Measurements from ENCODE around the gene SPRN.

Gene SPRN

DNA sequence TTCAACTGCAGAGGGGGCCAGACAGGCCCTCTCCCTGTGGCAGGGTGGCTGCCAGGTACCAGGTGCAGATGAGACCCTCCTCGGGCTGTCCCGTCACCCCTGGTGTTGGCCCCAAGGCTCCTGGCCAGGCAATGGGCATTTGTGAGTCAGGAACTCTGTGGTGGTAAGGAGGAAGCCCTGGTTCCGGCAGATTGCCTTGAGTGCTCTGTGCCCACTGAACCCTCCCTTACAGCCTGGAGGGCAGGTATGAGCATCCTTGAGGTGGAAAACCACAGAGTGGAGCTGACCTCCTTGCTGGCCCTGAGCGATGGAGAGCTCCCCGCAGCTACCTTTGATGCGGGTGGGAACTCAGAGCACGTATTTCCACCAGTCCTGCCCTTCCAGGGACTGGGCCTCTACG lies 43.4 kb downstream of the SPRN start:
- ChIA-PET CTCF (interaction anchor here (1.3 to 2.1 kb wide), 3 partner anchors 10 to 24 kb away, joined by 3 to 16 read pairs (median 4); no protein-coding TSS in a partner anchor), POLR2A (interaction anchor here (1.1 kb wide), 1 partner anchor 9 kb away, joined by 9 read pairs; no protein-coding TSS in a partner anchor)
- H3K36me3 ChIP-seq (ENCODE audit: control insufficient read depth in 4 of 4, insufficient read depth in 4 of 4, low read length in 3 of 4) = peaks cover 0 to 8% (median 0%) of the 10 kb centered on the region in 4 experiments
- WGBS (ENCODE audit: insufficient coverage) = 4% methylated on average over 7 of the region's 8 CpGs
- peaks cover 0 to 42% (median 31%) of the 10 kb centered on the region in 4 experiments for H3K4me1 ChIP-seq (ENCODE audit: control extremely low read depth in 1 of 4, control insufficient read depth in 4 of 4, insufficient read depth in 4 of 4, low read length in 3 of 4)
- DNase-seq = peak; percentile 78 to 96 (median 92)
- peak overlapping the region in 3 of 7 experiments; percentile 14 to 46 (median 33) for H3K4me3 ChIP-seq (ENCODE audit: control insufficient read depth in 1 of 7, extremely low read depth in 1 of 7, insufficient read depth in 4 of 7, low read depth in 2 of 7, low read length in 6 of 7)
- no peaks in the 10 kb centered on the region for H3K9me3 ChIP-seq (ENCODE audit: control extremely low read depth in 1 of 5, control insufficient read depth in 4 of 5, insufficient read depth in 2 of 5, low read depth in 1 of 5, low read length in 4 of 5)
- H3K27me3 ChIP-seq (replicated peaks in 2 of 5; ENCODE audit: control insufficient read depth in 4 of 5, insufficient read depth in 5 of 5, low read length in 4 of 5) = peaks cover 0 to 3% (median 0%) of the 10 kb centered on the region in 5 experiments
- no peak overlapping the region for H3K27ac ChIP-seq (ENCODE audit: insufficient read depth in 1 of 2, low read depth in 1 of 2, low read length in 2 of 2, poor library complexity in 1 of 2, severe bottlenecking in 2 of 2)

DNA sequence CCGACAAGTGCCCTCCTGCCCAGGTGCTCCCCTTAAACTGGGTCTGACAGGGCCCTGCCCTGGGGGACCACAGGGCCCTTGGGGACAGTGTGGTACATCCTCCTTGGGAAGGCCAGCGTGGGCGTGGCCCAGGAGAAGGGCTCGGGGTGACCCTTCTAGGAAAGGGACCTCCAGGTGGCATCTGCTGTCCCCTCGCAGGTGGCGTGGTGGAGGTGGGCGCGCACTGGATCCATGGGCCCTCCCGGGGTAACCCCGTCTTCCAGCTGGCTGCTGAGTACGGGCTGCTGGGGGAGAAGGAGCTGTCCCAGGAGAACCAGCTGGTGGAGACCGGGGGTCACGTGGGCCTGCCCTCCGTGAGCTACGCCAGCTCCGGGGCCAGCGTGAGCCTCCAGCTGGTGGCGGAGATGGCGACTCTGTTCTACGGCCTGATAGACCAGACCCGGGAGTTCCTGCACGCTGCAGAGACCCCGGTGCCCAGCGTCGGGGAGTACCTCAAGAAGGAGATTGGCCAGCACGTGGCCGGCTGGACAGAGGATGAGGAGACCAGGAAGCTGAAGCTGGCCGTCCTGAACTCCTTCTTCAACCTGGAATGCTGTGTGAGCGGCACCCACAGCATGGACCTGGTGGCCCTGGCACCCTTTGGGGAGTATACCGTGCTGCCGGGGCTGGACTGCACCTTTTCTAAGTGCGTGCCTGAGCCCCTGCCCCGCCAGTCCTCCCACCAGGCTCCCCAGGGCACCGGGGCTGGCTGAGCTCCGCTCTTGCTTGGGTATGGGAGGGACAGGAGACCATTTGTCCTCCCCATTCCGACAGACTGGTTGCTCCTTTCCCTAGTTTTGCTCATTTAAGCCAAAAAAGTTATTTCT lies 44.4 kb downstream of the SPRN start:
- peak overlapping the region in 4 of 7 experiments; percentile 48 to 78 (median 73) for H3K4me3 ChIP-seq (ENCODE audit: control insufficient read depth in 1 of 7, extremely low read depth in 1 of 7, insufficient read depth in 4 of 7, low read depth in 2 of 7, low read length in 6 of 7)
- no peaks in the 10 kb centered on the region for H3K9me3 ChIP-seq (ENCODE audit: control extremely low read depth in 1 of 5, control insufficient read depth in 4 of 5, insufficient read depth in 2 of 5, low read depth in 1 of 5, low read length in 4 of 5)
- POLR2A ChIA-PET = no interaction called here
- DNase-seq = no peak
- H3K27me3 ChIP-seq (replicated peaks in 2 of 5; ENCODE audit: control insufficient read depth in 4 of 5, insufficient read depth in 5 of 5, low read length in 4 of 5) = peaks cover 0 to 3% (median 0%) of the 10 kb centered on the region in 5 experiments
- CTCF ChIA-PET = interaction anchor here (1.3 to 2.1 kb wide), 2 partner anchors 10 to 23 kb away, joined by 3 to 4 read pairs; no protein-coding TSS in a partner anchor
- WGBS (ENCODE audit: insufficient coverage) = 93% methylated on average over 31 of the region's 36 CpGs
- H3K36me3 ChIP-seq (ENCODE audit: control insufficient read depth in 4 of 4, insufficient read depth in 4 of 4, low read length in 3 of 4) = peaks cover 0 to 8% (median 0%) of the 10 kb centered on the region in 4 experiments
- H3K4me1 ChIP-seq (ENCODE audit: control extremely low read depth in 1 of 4, control insufficient read depth in 4 of 4, insufficient read depth in 4 of 4, low read length in 3 of 4) = peaks cover 0 to 42% (median 31%) of the 10 kb centered on the region in 4 experiments
- no peak overlapping the region for H3K27ac ChIP-seq (ENCODE audit: insufficient read depth in 1 of 2, low read depth in 1 of 2, low read length in 2 of 2, poor library complexity in 1 of 2, severe bottlenecking in 2 of 2)

DNA sequence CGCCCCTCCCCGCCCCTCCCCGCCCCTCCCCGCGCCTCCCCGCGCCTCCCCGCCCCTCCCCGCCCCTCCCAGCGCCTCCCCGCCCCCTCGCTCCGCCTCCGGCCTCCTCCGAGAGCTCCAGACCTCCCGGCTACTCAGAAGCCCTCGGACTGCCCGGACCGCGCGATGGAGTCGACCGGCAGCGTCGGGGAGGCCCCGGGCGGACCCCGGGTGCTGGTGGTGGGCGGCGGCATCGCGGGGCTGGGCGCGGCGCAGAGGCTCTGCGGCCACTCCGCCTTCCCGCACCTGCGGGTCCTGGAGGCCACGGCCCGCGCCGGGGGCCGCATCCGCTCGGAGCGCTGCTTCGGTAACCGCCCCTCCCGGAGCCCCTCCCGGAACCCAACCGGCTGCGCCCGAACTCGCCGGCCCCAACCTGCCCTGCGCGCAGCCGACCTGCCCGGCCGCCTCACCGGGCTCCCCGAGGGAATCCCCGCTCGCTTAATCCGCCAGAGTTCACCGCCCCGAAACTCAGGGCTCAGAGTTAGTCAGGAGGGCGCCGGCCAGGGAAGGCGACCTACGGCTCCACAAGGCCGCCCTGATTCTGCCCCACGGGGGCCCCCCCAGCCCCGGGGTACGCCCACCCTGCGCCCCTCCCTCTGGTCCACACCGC lies 45.1 kb downstream of the SPRN start, which contains the start of gene PAOX:
Gene PAOX, plus strand, starts transcription at position 111 of the 649 bp plus-strand sequence. Its CDS starts 55 bp downstream, at position 166.
- Histone ChIP-seq H3K9me3 (ENCODE audit: control extremely low read depth in 1 of 5, control insufficient read depth in 4 of 5, insufficient read depth in 2 of 5, low read depth in 1 of 5, low read length in 4 of 5) (no peaks in the 10 kb centered on the region), H3K27me3 (replicated peaks in 2 of 5; ENCODE audit: control insufficient read depth in 4 of 5, insufficient read depth in 5 of 5, low read length in 4 of 5) (peaks cover 0 to 3% (median 0%) of the 10 kb centered on the region in 5 experiments), H3K27ac (ENCODE audit: insufficient read depth in 1 of 2, low read depth in 1 of 2, low read length in 2 of 2, poor library complexity in 1 of 2, severe bottlenecking in 2 of 2) (no peak within 1 kb of the TSS), H3K4me3 (ENCODE audit: control insufficient read depth in 1 of 7, extremely low read depth in 1 of 7, insufficient read depth in 4 of 7, low read depth in 2 of 7, low read length in 6 of 7) (peak within 1 kb of the TSS; percentile 43 to 81 (median 72)), H3K4me1 (ENCODE audit: control extremely low read depth in 1 of 4, control insufficient read depth in 4 of 4, insufficient read depth in 4 of 4, low read length in 3 of 4) (peaks cover 0 to 42% (median 31%) of the 10 kb centered on the region in 4 experiments), H3K36me3 (ENCODE audit: control insufficient read depth in 4 of 4, insufficient read depth in 4 of 4, low read length in 3 of 4) (peaks cover 0 to 6% (median 0%) of the 10 kb centered on the region in 4 experiments)
- CTCF ChIA-PET = interaction anchor here (2.1 kb wide), 1 partner anchor 9 kb away, joined by 4 read pairs; no protein-coding TSS in a partner anchor
- POLR2A ChIA-PET = no interaction called here
- 1% methylated on average over 39 of the region's 78 CpGs for WGBS (ENCODE audit: insufficient coverage)
- peak in 2 of 3 donors; percentile 53 to 63 for DNase-seq

DNA sequence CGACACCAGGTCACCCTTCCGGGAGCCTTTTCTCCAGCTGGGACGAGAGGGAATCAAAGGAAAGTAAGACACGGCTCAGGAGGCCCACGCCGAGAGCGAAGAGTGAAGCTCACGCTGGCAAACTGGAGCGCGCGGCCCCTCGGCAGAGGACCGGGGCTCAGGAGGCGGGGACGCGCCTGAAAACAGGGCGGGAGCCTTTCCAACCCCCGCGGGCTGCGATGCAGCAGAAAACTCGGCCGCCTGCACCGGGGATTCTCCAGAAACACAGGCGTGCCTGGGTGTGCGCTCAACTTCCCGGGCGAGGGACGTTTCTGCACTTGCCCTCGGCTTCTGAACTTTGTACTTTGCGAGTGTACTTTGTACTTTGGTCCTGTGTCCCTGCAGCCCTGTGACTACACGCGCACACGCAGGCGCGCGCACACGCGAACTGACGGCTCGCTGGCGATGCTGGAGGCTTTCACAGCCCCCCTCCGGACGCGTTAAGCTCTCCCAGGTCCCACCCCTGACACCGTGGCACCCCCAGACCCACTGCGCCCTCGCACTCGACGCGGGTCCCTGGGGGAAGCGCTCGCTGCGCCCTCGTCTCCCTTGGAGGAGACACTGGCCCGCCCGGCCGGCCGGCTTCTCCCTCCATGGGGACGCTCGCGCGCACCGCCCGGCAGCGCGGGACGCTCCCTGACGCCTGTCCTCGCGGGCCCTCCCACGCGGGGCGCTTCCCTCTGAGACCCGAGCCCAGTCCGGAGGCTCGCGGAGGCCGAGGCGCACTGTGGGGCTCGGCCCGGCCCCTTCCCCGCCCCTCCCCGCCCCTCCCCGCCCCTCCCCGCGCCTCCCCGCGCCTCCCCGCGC lies 46.0 kb downstream of the SPRN start:
- Histone ChIP-seq H3K36me3 (ENCODE audit: control insufficient read depth in 4 of 4, insufficient read depth in 4 of 4, low read length in 3 of 4) (no peaks in the 10 kb centered on the region), H3K27ac (ENCODE audit: insufficient read depth in 1 of 2, low read depth in 1 of 2, low read length in 2 of 2, poor library complexity in 1 of 2, severe bottlenecking in 2 of 2) (no peak overlapping the region), H3K9me3 (ENCODE audit: control extremely low read depth in 1 of 5, control insufficient read depth in 4 of 5, insufficient read depth in 2 of 5, low read depth in 1 of 5, low read length in 4 of 5) (no peaks in the 10 kb centered on the region), H3K4me3 (ENCODE audit: control insufficient read depth in 1 of 7, extremely low read depth in 1 of 7, insufficient read depth in 4 of 7, low read depth in 2 of 7, low read length in 6 of 7) (peak overlapping the region; percentile 43 to 81 (median 72)), H3K4me1 (ENCODE audit: control extremely low read depth in 1 of 4, control insufficient read depth in 4 of 4, insufficient read depth in 4 of 4, low read length in 3 of 4) (peaks cover 0 to 47% (median 35%) of the 10 kb centered on the region in 4 experiments), H3K27me3 (replicated peaks in 2 of 5; ENCODE audit: control insufficient read depth in 4 of 5, insufficient read depth in 5 of 5, low read length in 4 of 5) (peaks cover 0 to 3% (median 0%) of the 10 kb centered on the region in 5 experiments)
- 0% methylated on average over 56 of the region's 90 CpGs for WGBS (ENCODE audit: insufficient coverage)
- ChIA-PET CTCF (interaction anchor here (0.9 to 2.7 kb wide), 4 partner anchors 10 to 51 kb away, joined by 3 to 10 read pairs (median 4); no protein-coding TSS in a partner anchor), POLR2A (interaction anchor here (0.6 kb wide), 1 partner anchor 103 kb away, joined by 3 read pairs; no protein-coding TSS in a partner anchor)
- DNase-seq = peak in 2 of 3 donors; percentile 54 to 70

DNA sequence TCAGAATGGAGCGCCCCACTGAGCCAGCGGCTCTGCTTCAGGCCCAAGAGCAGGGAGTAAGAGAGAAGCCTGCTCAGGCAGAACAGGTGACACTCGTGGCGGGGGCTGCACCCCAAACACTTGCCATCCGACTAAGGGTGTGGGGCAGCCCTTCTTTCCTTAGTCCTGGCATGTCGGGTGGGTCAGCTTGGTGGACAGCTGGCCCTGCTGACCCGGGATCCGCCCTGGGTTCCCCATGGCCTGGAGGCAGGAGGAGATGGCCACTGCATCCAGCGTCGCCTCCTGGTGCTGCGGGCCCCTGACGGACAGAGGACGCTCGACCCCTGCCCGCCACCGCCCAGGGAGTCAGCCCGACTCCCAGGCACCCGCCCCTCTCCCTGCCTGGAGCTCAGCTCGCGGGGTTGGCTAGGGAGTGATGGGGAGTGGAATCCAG lies 46.6 kb downstream of the SPRN start:
- H3K27ac ChIP-seq (ENCODE audit: insufficient read depth in 1 of 2, low read depth in 1 of 2, low read length in 2 of 2, poor library complexity in 1 of 2, severe bottlenecking in 2 of 2) = no peak overlapping the region
- ChIA-PET POLR2A (interaction anchor here (0.6 kb wide), 1 partner anchor 103 kb away, joined by 3 read pairs; no protein-coding TSS in a partner anchor), CTCF (interaction anchor here (0.9 to 2.7 kb wide), 5 partner anchors 10 to 50 kb away, joined by 3 to 10 read pairs (median 4); no protein-coding TSS in a partner anchor)
- no peak for DNase-seq
- H3K4me1 ChIP-seq (ENCODE audit: control extremely low read depth in 1 of 4, control insufficient read depth in 4 of 4, insufficient read depth in 4 of 4, low read length in 3 of 4) = peaks cover 0 to 47% (median 35%) of the 10 kb centered on the region in 4 experiments
- H3K36me3 ChIP-seq (ENCODE audit: control insufficient read depth in 4 of 4, insufficient read depth in 4 of 4, low read length in 3 of 4) = no peaks in the 10 kb centered on the region
- no peaks in the 10 kb centered on the region for H3K9me3 ChIP-seq (ENCODE audit: control extremely low read depth in 1 of 5, control insufficient read depth in 4 of 5, insufficient read depth in 2 of 5, low read depth in 1 of 5, low read length in 4 of 5)
- 63% methylated on average over 13 of the region's 20 CpGs for WGBS (ENCODE audit: insufficient coverage)
- H3K27me3 ChIP-seq (replicated peaks in 2 of 5; ENCODE audit: control insufficient read depth in 4 of 5, insufficient read depth in 5 of 5, low read length in 4 of 5) = peaks cover 0 to 3% (median 0%) of the 10 kb centered on the region in 5 experiments
- H3K4me3 ChIP-seq (ENCODE audit: control insufficient read depth in 1 of 7, extremely low read depth in 1 of 7, insufficient read depth in 4 of 7, low read depth in 2 of 7, low read length in 6 of 7) = peak overlapping the region; percentile 43 to 81 (median 72)

All from common myeloid progenitor, CD34-positive (primary cell).